Neural crest cell (in vitro differentiated cells): ENCODE data around the gene ERMN. TPM values are rescaled to one million over a fixed set of nuclear protein-coding genes. Genes with fewer than 3 reads are reported as not detected.

Source experiments
- DNase-seq: peaks from one replicate; pipeline ENCODE4 v3.0.0; 2021; ENCODE audit warnings: low read depth, mixed read lengths, low spot score
- H3K27ac Mint-ChIP-seq: one replicate; pipeline ENCODE4 v1.8.0; 2021; ENCODE audit warnings: mild to moderate bottlenecking, mixed read lengths; ENCODE audit not compliant: unreplicated experiment
- H3K27me3 Mint-ChIP-seq: 2 replicates; pipeline ENCODE4 v1.8.0; 2021; ENCODE audit warnings: low read depth, mild to moderate bottlenecking, mixed read lengths
- H3K36me3 Mint-ChIP-seq: 2 replicates; pipeline ENCODE4 v1.8.0; 2021; ENCODE audit warnings: low read depth, mild to moderate bottlenecking, mixed read lengths
- H3K4me1 Mint-ChIP-seq: 2 replicates; pipeline ENCODE4 v1.8.0; 2021; ENCODE audit warnings: mixed read lengths
- H3K4me3 Mint-ChIP-seq: one replicate; pipeline ENCODE4 v1.8.0; 2021; ENCODE audit warnings: mild to moderate bottlenecking, mixed read lengths
- H3K9me3 Mint-ChIP-seq: 2 replicates; pipeline ENCODE4 v1.8.0; 2021; ENCODE audit warnings: mixed read lengths
- CTCF ChIP-seq: fragments of 200-600 bp; sonication (generic); conservative IDR thresholded peaks from 2 replicates; pipeline ENCODE4 v1.5.0; 2021; ENCODE audit warnings: antibody characterized with exemption, mild to moderate bottlenecking
- total RNA-seq: library from RNA; stranded (reverse); gene quantifications from 2 replicates; pipeline ENCODE4 v1.2.1, GENCODE V29; 2021

ERMN gene
- total RNA-seq, 1 donor from 2014 or later, result 0.44 TPM

- H3K27ac Mint-ChIP-seq, result no peak overlapping the region
- DNase-seq, result no peak
- no peaks in the 10 kb centered on the region for H3K4me1 Mint-ChIP-seq
- no peaks in the 10 kb centered on the region for H3K9me3 Mint-ChIP-seq
- H3K4me3 Mint-ChIP-seq, result no peak overlapping the region
- peaks cover 5% of the 10 kb centered on the region for H3K27me3 Mint-ChIP-seq
- H3K36me3 Mint-ChIP-seq, result no peaks in the 10 kb centered on the region
- no peak for TF ChIP-seq CTCF
Measured at GRCh38 chr2:157312866-157313486, 12.6 kb downstream of the ERMN start.

GRCh38 chr2:157311706-157312105, 13.9 kb downstream of the ERMN start:
- no peak for DNase-seq
- H3K4me3 Mint-ChIP-seq, result no peak overlapping the region
- TF ChIP-seq CTCF, result no peak

GRCh38 chr2:157309878-157310277, 15.7 kb downstream of the ERMN start:
- H3K27ac Mint-ChIP-seq, result no peak overlapping the region
- H3K4me1 Mint-ChIP-seq, result no peaks in the 10 kb centered on the region
- H3K27me3 Mint-ChIP-seq, result peaks cover 13% of the 10 kb centered on the region
- no peak for DNase-seq
- H3K9me3 Mint-ChIP-seq, result no peaks in the 10 kb centered on the region
- H3K4me3 Mint-ChIP-seq, result no peak overlapping the region
- no peak for TF ChIP-seq CTCF
- H3K36me3 Mint-ChIP-seq, result no peaks in the 10 kb centered on the region

More at GRCh38 chr2:157311706-157312105, 13.9 kb downstream of the ERMN start:
- peaks cover 8% of the 10 kb centered on the region for H3K27me3 Mint-ChIP-seq
- H3K4me1 Mint-ChIP-seq, result no peaks in the 10 kb centered on the region
- no peaks in the 10 kb centered on the region for H3K36me3 Mint-ChIP-seq
- H3K27ac Mint-ChIP-seq, result no peak overlapping the region
- H3K9me3 Mint-ChIP-seq, result no peaks in the 10 kb centered on the region

GRCh38 chr2:157307021-157307420, 18.6 kb downstream of the ERMN start:
- no peak for DNase-seq
- Mint-ChIP-seq H3K9me3 (no peaks in the 10 kb centered on the region), H3K27ac (no peak overlapping the region), H3K4me3 (no peak overlapping the region), H3K36me3 (no peaks in the 10 kb centered on the region), H3K4me1 (no peaks in the 10 kb centered on the region), H3K27me3 (peaks cover 24% of the 10 kb centered on the region)
- peak; percentile 34 for TF ChIP-seq CTCF

- no peaks in the 10 kb centered on the region for H3K4me1 Mint-ChIP-seq
- no peak overlapping the region for H3K27ac Mint-ChIP-seq
- H3K27me3 Mint-ChIP-seq, result peaks cover 30% of the 10 kb centered on the region
- H3K36me3 Mint-ChIP-seq, result no peaks in the 10 kb centered on the region
- no peak for DNase-seq
- no peak overlapping the region for H3K4me3 Mint-ChIP-seq
- no peaks in the 10 kb centered on the region for H3K9me3 Mint-ChIP-seq
- TF ChIP-seq CTCF, result no peak
Measured at GRCh38 chr2:157305723-157306110, 19.9 kb downstream of the ERMN start.
